ENCODE measurements around the gene PDIK1L. TPM values are rescaled to one million over a fixed set of nuclear protein-coding genes. Genes with fewer than 3 reads are reported as not detected.
A peak's percentile ranks its signal among the peaks of the same experiment; 100 is the strongest.
"Not testable (repeated sequence)": the region's sequence is repeated elsewhere in the genome, so short reads cannot be mapped to it uniquely, and the experiment has no call there.

Gene PDIK1L
- polyA plus RNA-seq, 1 donor (not counting 4 experiments of a cell fraction or from before 2014, with no cell fraction given) = 2.8 TPM

GRCh38 chr1:26090893-26091292 lies 20.7 kb upstream of the PDIK1L start:
- Histone ChIP-seq H3K4me1 (ENCODE audit: control insufficient read depth, extremely low read depth, insufficient read depth, low read length) (peaks cover 23% of the 10 kb centered on the region), H3K27ac (ENCODE audit: control insufficient read depth, insufficient read depth, low read length) (no peak overlapping the region), H3K9me1 (ENCODE audit: control insufficient read depth, extremely low read depth, insufficient read depth, low read length) (no peaks in the 10 kb centered on the region), H3K4me2 (ENCODE audit: control insufficient read depth, extremely low read depth, insufficient read depth, low read depth, low read length) (no peak overlapping the region), H3K79me2 (ENCODE audit: control insufficient read depth, insufficient read depth, low read length) (no peaks in the 10 kb centered on the region), H3K36me3 (ENCODE audit: control insufficient read depth in 2 of 2, extremely low read depth in 1 of 2, insufficient read depth in 2 of 2, low read length in 2 of 2) (no peaks in the 10 kb centered on the region), H3K27me3 (ENCODE audit: control insufficient read depth, extremely low read depth, insufficient read depth, low read length) (no peaks in the 10 kb centered on the region), H3K4me3 (ENCODE audit: control insufficient read depth in 2 of 3, extremely low read depth in 1 of 3, insufficient read depth in 2 of 3, low read depth in 1 of 3, low read length in 3 of 3) (no peak overlapping the region), H3K9me3 (ENCODE audit: control insufficient read depth, low read depth, low read length) (no peaks in the 10 kb centered on the region), H4K20me1 (ENCODE audit: control insufficient read depth, extremely low read depth, insufficient read depth, low read length) (no peaks in the 10 kb centered on the region), H3K9ac (ENCODE audit: control insufficient read depth, extremely low read depth, insufficient read depth, low read length) (no peak overlapping the region), H2AFZ (ENCODE audit: control insufficient read depth, low read length) (no peak overlapping the region)
- DNase-seq (ENCODE audit: low read depth, low spot score) (no peak), FAIRE-seq (no peak)
- TF ChIP-seq CTCF (optimal IDR thresholded peaks at IDR 0.05 in 1 of 3, IDR thresholded peaks at IDR 0.05 in 1 of 3, conservative IDR thresholded peaks at IDR 0.05 in 1 of 3; ENCODE audit: extremely low read depth in 1 of 3, insufficient read depth in 2 of 3, low read length in 3 of 3) (no peak), EZH2 (IDR thresholded peaks at IDR 0.05; ENCODE audit: low read length) (no peak)
- dilution Hi-C loops (cut with MboI; ENCODE audit: extremely low pct_ligation_motif_present, low sequenced_read_pairs) = no loop called here

- no peak for FAIRE-seq
- dilution Hi-C loops (cut with MboI; ENCODE audit: extremely low pct_ligation_motif_present, low sequenced_read_pairs) = no loop called here
These were observed 19.2 kb upstream of the PDIK1L start for GRCh38 chr1:26092422-26092821.

GRCh38 chr1:26093569-26093968 lies 18.1 kb upstream of the PDIK1L start:
- DNase-seq (ENCODE audit: low read depth, low spot score); H3K79me2 ChIP-seq (ENCODE audit: control insufficient read depth, insufficient read depth, low read length); H3K27me3 ChIP-seq (ENCODE audit: control insufficient read depth, extremely low read depth, insufficient read depth, low read length); FAIRE-seq; H3K36me3 ChIP-seq (ENCODE audit: control insufficient read depth in 2 of 2, extremely low read depth in 1 of 2, insufficient read depth in 2 of 2, low read length in 2 of 2); H3K9me1 ChIP-seq (ENCODE audit: control insufficient read depth, extremely low read depth, insufficient read depth, low read length); H3K4me3 ChIP-seq (ENCODE audit: control insufficient read depth in 2 of 3, extremely low read depth in 1 of 3, insufficient read depth in 2 of 3, low read depth in 1 of 3, low read length in 3 of 3); H3K27ac ChIP-seq (ENCODE audit: control insufficient read depth, insufficient read depth, low read length); H4K20me1 ChIP-seq (ENCODE audit: control insufficient read depth, extremely low read depth, insufficient read depth, low read length); dilution Hi-C loops (cut with MboI; ENCODE audit: extremely low pct_ligation_motif_present, low sequenced_read_pairs); H3K9ac ChIP-seq (ENCODE audit: control insufficient read depth, extremely low read depth, insufficient read depth, low read length); H3K9me3 ChIP-seq (ENCODE audit: control insufficient read depth, low read depth, low read length): not testable (repeated sequence)
- peak overlapping the region; percentile 4 for H2AFZ ChIP-seq (ENCODE audit: control insufficient read depth, low read length)
- H3K4me2 ChIP-seq (ENCODE audit: control insufficient read depth, extremely low read depth, insufficient read depth, low read depth, low read length) = peak overlapping the region; percentile 4
- H3K4me1 ChIP-seq (ENCODE audit: control insufficient read depth, extremely low read depth, insufficient read depth, low read length) = peaks cover 36% of the 10 kb centered on the region

More at GRCh38 chr1:26092422-26092821, 19.2 kb upstream of the PDIK1L start:
- no peak overlapping the region for H3K4me2 ChIP-seq (ENCODE audit: control insufficient read depth, extremely low read depth, insufficient read depth, low read depth, low read length)
- peak overlapping the region; percentile 21 for H2AFZ ChIP-seq (ENCODE audit: control insufficient read depth, low read length)
- no peak for DNase-seq (ENCODE audit: low read depth, low spot score)
- no peaks in the 10 kb centered on the region for H3K9me1 ChIP-seq (ENCODE audit: control insufficient read depth, extremely low read depth, insufficient read depth, low read length)
- no peak overlapping the region for H3K9ac ChIP-seq (ENCODE audit: control insufficient read depth, extremely low read depth, insufficient read depth, low read length)
- peaks cover 27% of the 10 kb centered on the region for H3K4me1 ChIP-seq (ENCODE audit: control insufficient read depth, extremely low read depth, insufficient read depth, low read length)
- no peaks in the 10 kb centered on the region for H3K9me3 ChIP-seq (ENCODE audit: control insufficient read depth, low read depth, low read length)
- H3K36me3 ChIP-seq (ENCODE audit: control insufficient read depth in 2 of 2, extremely low read depth in 1 of 2, insufficient read depth in 2 of 2, low read length in 2 of 2) = no peaks in the 10 kb centered on the region
- H3K27me3 ChIP-seq (ENCODE audit: control insufficient read depth, extremely low read depth, insufficient read depth, low read length) = no peaks in the 10 kb centered on the region
- TF ChIP-seq CTCF (optimal IDR thresholded peaks at IDR 0.05 in 1 of 3, IDR thresholded peaks at IDR 0.05 in 1 of 3, conservative IDR thresholded peaks at IDR 0.05 in 1 of 3; ENCODE audit: extremely low read depth in 1 of 3, insufficient read depth in 2 of 3, low read length in 3 of 3) (no peak), EZH2 (IDR thresholded peaks at IDR 0.05; ENCODE audit: low read length) (no peak)
- H3K79me2 ChIP-seq (ENCODE audit: control insufficient read depth, insufficient read depth, low read length) = no peaks in the 10 kb centered on the region
- H4K20me1 ChIP-seq (ENCODE audit: control insufficient read depth, extremely low read depth, insufficient read depth, low read length) = no peaks in the 10 kb centered on the region
- H3K4me3 ChIP-seq (ENCODE audit: control insufficient read depth in 2 of 3, extremely low read depth in 1 of 3, insufficient read depth in 2 of 3, low read depth in 1 of 3, low read length in 3 of 3) = no peak overlapping the region
- H3K27ac ChIP-seq (ENCODE audit: control insufficient read depth, insufficient read depth, low read length) = no peak overlapping the region

Data from keratinocyte (primary cell).